PC-3 (cell line): Measurements from ENCODE around the gene ANKRD13C.
"Not testable (repeated sequence)": the region's sequence is repeated elsewhere in the genome, so short reads cannot be mapped to it uniquely, and the experiment has no call there.

ENCODE experiments used
- CTCF ChIP-seq: fragments of 300-600 bp; sonication (generic); conservative IDR thresholded peaks from 2 replicates; pipeline ENCODE4 v1.5.1; 2017; ENCODE audit warnings: antibody characterized with exemption, low read depth, mild to moderate bottlenecking, low read length
- EZH2 ChIP-seq: fragments of 300-600 bp; sonication (generic); IDR thresholded peaks from one replicate; pipeline ENCODE4 v1.6.1; 2017; ENCODE audit warnings: antibody characterized with exemption, mild to moderate bottlenecking, low read length; ENCODE audit not compliant: unreplicated experiment
- EZH2phosphoT487 ChIP-seq: fragments of 300-600 bp; sonication (generic); IDR thresholded peaks from 2 replicates; pipeline ENCODE4 v1.6.1; 2018; ENCODE audit warnings: mild to moderate bottlenecking, antibody characterized with exemption, low read length, borderline replicate concordance

DNA sequence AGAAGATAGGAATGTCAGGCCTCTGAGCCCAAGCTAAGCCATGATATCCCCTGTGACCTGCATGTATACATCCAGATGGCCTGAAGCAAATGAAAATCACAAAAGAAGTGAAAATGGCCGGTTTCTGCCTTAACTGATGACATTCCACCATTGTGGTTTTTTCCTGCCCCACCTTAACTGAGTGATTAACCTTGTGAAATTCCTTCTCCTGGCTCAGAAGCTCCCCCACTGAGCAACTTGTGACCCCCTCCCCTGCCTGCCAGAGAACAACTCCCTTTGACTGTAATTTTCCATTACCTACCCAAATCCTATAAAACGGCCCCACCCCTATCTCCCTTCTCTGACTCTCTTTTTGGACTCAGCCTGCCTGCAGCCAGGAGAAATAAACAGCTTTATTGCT, 19.1 kb upstream of the ANKRD13C start:
- not testable (repeated sequence) for TF ChIP-seq CTCF, EZH2, EZH2phosphoT487
